Esophagus muscularis mucosa (tissue), 3 donors: ENCODE results near the gene SPATA33.

Experiments used
- CTCF ChIP-seq, 3 experiments: fragments of 200-600 bp in 2 of 3; fragments of 450-650 bp in 1 of 3; sonication (generic) in 2 of 3; IDR thresholded peaks; one replicate each; pipeline ENCODE4 v1.5.1; 2017 to 2019; ENCODE audit warnings: antibody characterized with exemption in 3 of 3, mild to moderate bottlenecking in 2 of 3, moderate library complexity in 1 of 3
- POLR2AphosphoS5 ChIP-seq, 2 donors: sonication (generic); formaldehyde crosslinking; IDR thresholded peaks; one replicate each; pipeline ENCODE4 v1.6.1; 2017; ENCODE audit warnings: antibody characterized with exemption in 2 of 2

DNA sequence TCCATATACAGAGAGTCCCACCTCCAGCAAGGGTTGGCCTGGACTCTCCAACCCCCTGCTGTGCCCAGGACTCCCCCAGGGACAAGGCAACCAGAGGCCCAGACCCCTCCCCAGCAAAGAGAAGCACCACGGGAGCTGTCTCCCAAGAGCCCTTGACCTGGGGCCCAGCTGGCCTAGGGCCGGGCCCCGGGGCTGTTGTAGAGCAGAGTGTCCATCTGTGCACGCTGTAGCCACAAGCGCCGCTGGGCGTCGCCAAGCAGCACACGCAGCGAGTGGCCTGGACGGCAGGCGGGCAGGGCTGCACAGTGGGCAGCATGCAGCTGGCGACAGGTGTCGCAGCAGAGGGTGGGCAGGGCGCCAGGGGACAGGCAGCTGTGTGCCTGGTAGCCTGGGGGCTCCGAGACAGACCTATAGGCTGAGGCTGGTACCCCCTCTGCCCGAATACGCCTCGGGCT, 39.6 kb downstream of the SPATA33 start:
- TF ChIP-seq CTCF (IDR thresholded peaks at IDR 0.05): no peak
- no peak for TF ChIP-seq POLR2AphosphoS5 (IDR thresholded peaks at IDR 0.05)
